Measurements from ENCODE around the gene CHDH. TPM values are rescaled to one million over a fixed set of nuclear protein-coding genes. Genes with fewer than 3 reads are reported as not detected.

CHDH gene
- total and polyA plus RNA-seq, 2 donors (not counting 1 experiment from before 2014, with no cell fraction given): 0.03 to 0.37 TPM

DNA sequence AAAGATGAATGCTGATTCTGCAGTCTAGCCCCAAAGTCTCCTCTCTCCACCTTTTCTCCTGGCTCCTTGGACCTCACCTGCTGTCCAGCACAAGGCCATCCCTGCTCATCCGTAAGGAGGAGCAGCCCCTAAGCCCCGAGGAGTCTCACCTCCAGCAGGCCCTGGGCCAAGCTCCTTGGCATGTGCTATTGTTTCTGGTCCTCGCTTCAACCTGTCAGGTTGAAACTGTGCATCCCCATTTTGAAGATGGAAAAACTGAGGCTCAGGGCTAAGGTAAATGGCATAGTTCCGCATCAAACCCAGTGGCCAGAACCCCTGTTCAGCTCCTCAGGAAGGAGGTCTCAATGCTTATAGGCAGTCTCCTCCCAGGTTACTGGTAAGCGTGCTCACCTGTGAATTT is 26.1 kb downstream of the CHDH start:
- ChIA-PET POLR2A (no interaction called here), CTCF (no interaction called here)
- H3K9me3 Mint-ChIP-seq (ENCODE audit: insufficient read depth): no peaks in the 10 kb centered on the region
- intact Hi-C loops (cut with micrococcal nuclease): no loop called here
- H3K4me3 Mint-ChIP-seq: no peak overlapping the region
- H3K4me1 ChIP-seq (ENCODE audit: control insufficient read depth in 2 of 2, insufficient read depth in 2 of 2, low read length in 2 of 2): no peaks in the 10 kb centered on the region
- H3K36me3 ChIP-seq (replicated peaks in 1 of 2; ENCODE audit: control extremely low read depth in 1 of 2, control insufficient read depth in 1 of 2, extremely low read depth in 1 of 2, insufficient read depth in 2 of 2, low read length in 1 of 2): no peaks in the 10 kb centered on the region
- H3K9ac ChIP-seq (ENCODE audit: low read length): no peak overlapping the region
- H2AFZ ChIP-seq (ENCODE audit: insufficient read depth, low read depth, low read length, poor library complexity, severe bottlenecking): no peak overlapping the region
- WGBS (ENCODE audit: insufficient coverage): 98% methylated on average over 5 of the region's 5 CpGs
- ATAC-seq (ENCODE audit: low read depth): no peak
- H3K79me2 ChIP-seq (ENCODE audit: control insufficient read depth, insufficient read depth, low read length): no peaks in the 10 kb centered on the region
- H3K4me3 ChIP-seq (ENCODE audit: control extremely low read depth in 1 of 5, extremely low read depth in 1 of 5, insufficient read depth in 1 of 5, low read depth in 2 of 5, low read length in 4 of 5): no peak overlapping the region
- H3K27me3 Mint-ChIP-seq: no peaks in the 10 kb centered on the region
- DNase-seq: no peak
- H4K20me1 ChIP-seq (ENCODE audit: control insufficient read depth, insufficient read depth, low read length, poor library complexity, severe bottlenecking): no peaks in the 10 kb centered on the region
- no peak overlapping the region for H3K27ac Mint-ChIP-seq
- peaks cover 0 to 7% (median 1%) of the 10 kb centered on the region in 4 experiments for H3K27me3 ChIP-seq (replicated peaks in 1 of 4; ENCODE audit: control extremely low read depth in 1 of 4, control insufficient read depth in 3 of 4, insufficient read depth in 4 of 4, low read length in 3 of 4)
- no peak overlapping the region for H3K27ac ChIP-seq (ENCODE audit: low read length in 2 of 2)
- peaks cover 0 to 3% (median 0%) of the 10 kb centered on the region in 3 donors for H3K9me3 ChIP-seq (ENCODE audit: control extremely low read depth in 1 of 3, control insufficient read depth in 2 of 3, insufficient read depth in 1 of 3, low read length in 2 of 3)
- no peak overlapping the region for H3K4me2 ChIP-seq (replicated peaks; ENCODE audit: low read depth, low read length, poor library complexity, severe bottlenecking)
- H3K4me1 Mint-ChIP-seq: no peaks in the 10 kb centered on the region
- TF ChIP-seq, protein P1, sequence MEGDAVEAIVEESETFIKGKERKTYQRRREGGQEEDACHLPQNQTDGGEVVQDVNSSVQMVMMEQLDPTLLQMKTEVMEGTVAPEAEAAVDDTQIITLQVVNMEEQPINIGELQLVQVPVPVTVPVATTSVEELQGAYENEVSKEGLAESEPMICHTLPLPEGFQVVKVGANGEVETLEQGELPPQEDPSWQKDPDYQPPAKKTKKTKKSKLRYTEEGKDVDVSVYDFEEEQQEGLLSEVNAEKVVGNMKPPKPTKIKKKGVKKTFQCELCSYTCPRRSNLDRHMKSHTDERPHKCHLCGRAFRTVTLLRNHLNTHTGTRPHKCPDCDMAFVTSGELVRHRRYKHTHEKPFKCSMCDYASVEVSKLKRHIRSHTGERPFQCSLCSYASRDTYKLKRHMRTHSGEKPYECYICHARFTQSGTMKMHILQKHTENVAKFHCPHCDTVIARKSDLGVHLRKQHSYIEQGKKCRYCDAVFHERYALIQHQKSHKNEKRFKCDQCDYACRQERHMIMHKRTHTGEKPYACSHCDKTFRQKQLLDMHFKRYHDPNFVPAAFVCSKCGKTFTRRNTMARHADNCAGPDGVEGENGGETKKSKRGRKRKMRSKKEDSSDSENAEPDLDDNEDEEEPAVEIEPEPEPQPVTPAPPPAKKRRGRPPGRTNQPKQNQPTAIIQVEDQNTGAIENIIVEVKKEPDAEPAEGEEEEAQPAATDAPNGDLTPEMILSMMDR (IDR thresholded peaks at IDR 0.05): no peak
- TF ChIP-seq EZH2 (IDR thresholded peaks at IDR 0.05; ENCODE audit: borderline replicate concordance, insufficient read depth, low read depth, low read length, poor library complexity, severe bottlenecking): no peak

DNA sequence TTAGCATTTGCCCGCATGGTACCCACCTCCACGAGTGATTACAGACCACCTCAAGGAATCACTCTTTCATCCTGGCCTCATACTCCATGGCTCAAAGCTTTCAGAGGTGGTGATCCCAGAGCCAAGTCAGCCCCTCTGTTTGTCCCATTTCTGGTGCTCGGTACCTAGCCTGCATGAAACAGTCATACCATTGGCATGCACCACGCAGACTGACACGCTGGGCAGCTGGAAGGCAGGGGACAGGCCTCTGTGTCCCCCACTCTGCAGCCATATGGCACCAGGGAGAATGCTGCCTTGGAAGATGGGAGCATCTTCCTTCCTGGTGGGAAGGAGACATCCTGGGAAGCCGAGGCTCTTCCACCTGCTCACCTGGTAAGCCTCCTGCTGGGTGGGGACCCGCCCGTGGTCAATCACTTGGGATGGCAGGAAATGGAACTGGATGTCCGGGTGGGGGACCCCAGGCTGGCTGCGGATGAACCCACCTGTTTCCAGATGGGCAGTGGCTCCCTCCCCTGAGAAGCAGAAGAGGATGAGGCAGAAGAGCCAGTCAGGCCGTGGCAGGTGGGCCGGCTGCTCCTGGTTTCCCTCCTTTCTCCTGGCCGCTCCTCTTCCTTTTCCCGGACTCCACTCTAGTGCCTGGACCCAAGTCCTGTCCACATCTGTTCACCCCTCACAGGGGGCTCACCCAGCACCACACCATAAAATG is 26.9 kb downstream of the CHDH start:
- no peak for DNase-seq
- CTCF ChIA-PET: no interaction called here
- H2AFZ ChIP-seq (ENCODE audit: insufficient read depth, low read depth, low read length, poor library complexity, severe bottlenecking): no peak overlapping the region
- H4K20me1 ChIP-seq (ENCODE audit: control insufficient read depth, insufficient read depth, low read length, poor library complexity, severe bottlenecking): no peaks in the 10 kb centered on the region
- ATAC-seq (ENCODE audit: low read depth): no peak
- H3K9ac ChIP-seq (ENCODE audit: low read length): no peak overlapping the region
- Mint-ChIP-seq H3K9me3 (ENCODE audit: insufficient read depth) (no peaks in the 10 kb centered on the region), H3K4me3 (no peak overlapping the region), H3K27ac (no peak overlapping the region), H3K27me3 (no peaks in the 10 kb centered on the region), H3K4me1 (no peaks in the 10 kb centered on the region)
- WGBS (ENCODE audit: insufficient coverage): 90% methylated on average over 12 of the region's 14 CpGs
- H3K36me3 ChIP-seq (replicated peaks in 1 of 2; ENCODE audit: control extremely low read depth in 1 of 2, control insufficient read depth in 1 of 2, extremely low read depth in 1 of 2, insufficient read depth in 2 of 2, low read length in 1 of 2): no peaks in the 10 kb centered on the region
- H3K27ac ChIP-seq (ENCODE audit: low read length in 2 of 2): no peak overlapping the region
- no peaks in the 10 kb centered on the region for H3K9me3 ChIP-seq (ENCODE audit: control extremely low read depth in 1 of 3, control insufficient read depth in 2 of 3, insufficient read depth in 1 of 3, low read length in 2 of 3)
- H3K4me3 ChIP-seq (ENCODE audit: control extremely low read depth in 1 of 5, extremely low read depth in 1 of 5, insufficient read depth in 1 of 5, low read depth in 2 of 5, low read length in 4 of 5): no peak overlapping the region
- no peak overlapping the region for H3K4me2 ChIP-seq (replicated peaks; ENCODE audit: low read depth, low read length, poor library complexity, severe bottlenecking)
- H3K79me2 ChIP-seq (ENCODE audit: control insufficient read depth, insufficient read depth, low read length): no peaks in the 10 kb centered on the region
- peaks cover 0 to 4% (median 1%) of the 10 kb centered on the region in 4 experiments for H3K27me3 ChIP-seq (replicated peaks in 1 of 4; ENCODE audit: control extremely low read depth in 1 of 4, control insufficient read depth in 3 of 4, insufficient read depth in 4 of 4, low read length in 3 of 4)
- no peaks in the 10 kb centered on the region for H3K4me1 ChIP-seq (ENCODE audit: control insufficient read depth in 2 of 2, insufficient read depth in 2 of 2, low read length in 2 of 2)
- TF ChIP-seq, protein P1 (IDR thresholded peaks at IDR 0.05): no peak
- no peak for TF ChIP-seq EZH2 (IDR thresholded peaks at IDR 0.05; ENCODE audit: borderline replicate concordance, insufficient read depth, low read depth, low read length, poor library complexity, severe bottlenecking)
- POLR2A ChIA-PET: no interaction called here
- intact Hi-C loops (cut with micrococcal nuclease): no loop called here

Data from B cell (primary cell).